HG02973 (cell line): ENCODE measurements around the gene TGIF2.
"Not testable (repeated sequence)": the region's sequence is repeated elsewhere in the genome, so short reads cannot be mapped to it uniquely, and the experiment has no call there.

ENCODE experiments used
- ATAC-seq: cut with Tn5 transposase; IDR thresholded peaks from one replicate; pipeline ENCODE4 v1.9.1; 2021; ENCODE audit warnings: moderate library complexity; ENCODE audit not compliant: unreplicated experiment

The TGIF2 gene

GRCh38 chr20:36611625-36612024 is 38.2 kb downstream of the TGIF2 start:
- ATAC-seq, result no peak

DNA sequence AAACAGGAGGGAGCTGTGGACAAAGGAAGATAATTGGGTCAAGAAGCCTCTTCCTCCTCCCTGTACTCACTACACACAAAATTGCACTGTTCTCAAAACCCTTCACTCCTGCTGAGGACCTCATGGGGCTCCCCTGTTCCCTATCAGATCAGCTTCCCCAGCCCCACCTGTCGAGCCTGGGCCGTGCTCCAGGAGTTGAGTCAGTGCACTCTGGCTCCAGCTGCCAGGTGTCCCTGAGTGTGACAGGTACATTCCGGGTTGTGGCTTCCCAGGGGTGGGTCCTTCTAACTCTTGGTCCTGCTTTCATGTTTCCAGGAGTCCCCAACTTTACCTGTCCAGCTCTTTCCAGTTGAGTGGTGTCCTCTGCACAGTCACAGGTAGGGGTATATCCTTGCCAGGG is 40.6 kb downstream of the TGIF2 start:
- ATAC-seq, result no peak

GRCh38 chr20:36614781-36615557 is 41.6 kb downstream of the TGIF2 start:
- no peak for ATAC-seq

DNA sequence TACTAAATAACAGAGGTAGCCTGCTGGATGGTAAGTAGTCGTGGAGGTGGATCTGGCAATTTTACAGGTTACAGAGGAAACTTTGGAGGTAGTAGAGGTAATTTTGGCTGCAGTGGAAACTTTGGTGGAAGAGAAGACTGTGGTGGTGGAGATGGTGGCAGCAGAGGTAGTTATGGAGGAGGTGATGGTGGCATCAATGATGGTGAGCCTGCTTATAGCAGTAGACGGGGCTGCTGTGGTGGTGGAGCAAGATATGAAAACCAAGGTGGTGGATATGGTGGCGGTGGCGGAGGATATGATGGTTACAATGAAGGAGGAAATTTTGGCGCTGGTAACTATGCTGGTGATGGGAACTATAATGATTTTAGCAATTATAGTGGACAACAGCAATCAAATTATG is 47.5 kb downstream of the TGIF2 start:
- no peak for ATAC-seq

DNA sequence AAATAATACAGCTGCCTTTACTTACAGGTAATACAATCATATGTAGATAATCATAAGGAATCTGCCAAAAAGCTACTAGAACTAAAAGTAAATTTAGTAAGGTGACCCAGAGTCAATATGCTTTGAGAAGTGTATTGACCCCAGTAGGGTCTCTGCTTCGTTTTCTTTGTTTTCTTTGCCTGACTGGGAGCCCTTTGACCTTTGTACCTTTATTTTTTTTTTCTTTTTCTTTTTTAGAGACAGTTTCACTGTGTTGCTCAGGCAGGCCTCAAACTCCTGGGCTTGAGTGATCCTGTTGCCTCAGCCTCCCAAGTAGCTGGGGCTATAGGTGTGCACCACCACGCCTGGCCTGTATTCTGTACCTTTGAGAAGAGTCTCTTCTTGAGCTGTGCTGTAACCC is 50.0 kb downstream of the TGIF2 start:
- ATAC-seq, result no peak

GRCh38 chr20:36624068-36624943 is 50.9 kb downstream of the TGIF2 start:
- no peak for ATAC-seq

DNA sequence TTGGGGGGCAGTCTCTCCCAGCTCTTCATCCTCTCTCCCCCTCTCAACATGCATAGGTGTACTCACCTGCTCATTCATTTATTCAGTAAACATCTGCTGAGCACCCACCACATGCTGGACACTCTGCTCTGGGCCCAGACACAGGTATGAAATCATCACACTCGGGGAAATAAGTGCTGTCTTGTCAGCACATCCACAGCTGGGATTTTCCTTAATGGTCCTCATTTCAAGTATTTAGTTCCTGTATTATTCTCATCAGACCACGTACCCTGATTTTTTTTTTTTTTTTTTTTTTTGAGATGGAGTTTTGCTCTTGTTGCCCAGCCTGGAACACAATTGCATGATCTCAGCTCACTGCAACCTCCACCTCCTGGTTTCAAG is 51.5 kb downstream of the TGIF2 start:
- no peak for ATAC-seq

DNA sequence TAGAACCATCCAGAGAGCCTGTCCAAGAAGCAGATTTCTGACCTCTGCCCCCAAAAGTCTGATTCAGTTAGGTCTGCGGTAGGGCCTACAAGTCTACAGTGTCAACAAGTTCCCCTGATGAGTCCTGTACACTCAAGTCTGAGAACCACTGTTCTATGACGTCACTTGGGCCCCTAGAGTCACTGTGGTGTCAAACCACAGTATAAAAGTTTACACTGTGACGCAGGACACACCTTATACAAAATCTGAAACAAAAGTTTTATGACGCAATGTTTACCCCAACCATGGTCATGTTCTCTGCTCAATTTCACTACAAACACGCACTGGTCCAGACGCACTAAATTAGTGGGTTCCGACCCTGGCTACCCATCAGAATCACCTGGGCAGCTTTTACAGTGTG is 54.7 kb downstream of the TGIF2 start:
- ATAC-seq, result no peak

GRCh38 chr20:36629719-36630681 is 56.6 kb downstream of the TGIF2 start:
- no peak for ATAC-seq

DNA sequence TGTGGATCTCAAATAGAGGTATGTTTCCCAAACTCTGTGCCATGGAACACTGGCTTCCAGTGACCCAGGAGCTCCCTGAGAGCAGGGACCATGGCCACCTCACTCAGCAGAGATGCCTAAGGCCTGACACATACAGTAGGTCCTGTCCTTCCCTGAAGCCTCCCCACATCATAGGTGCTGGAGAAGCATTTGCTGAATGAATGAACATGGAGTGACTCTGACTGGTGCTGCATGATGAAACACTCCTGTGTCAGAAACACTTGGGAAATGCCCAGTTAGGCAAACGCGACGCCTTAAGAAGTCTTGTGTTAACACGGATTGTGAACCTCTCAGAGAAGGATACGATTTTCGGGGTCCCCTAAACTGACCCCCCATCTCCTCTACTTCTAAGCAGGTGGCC is 58.2 kb downstream of the TGIF2 start:
- no peak for ATAC-seq

DNA sequence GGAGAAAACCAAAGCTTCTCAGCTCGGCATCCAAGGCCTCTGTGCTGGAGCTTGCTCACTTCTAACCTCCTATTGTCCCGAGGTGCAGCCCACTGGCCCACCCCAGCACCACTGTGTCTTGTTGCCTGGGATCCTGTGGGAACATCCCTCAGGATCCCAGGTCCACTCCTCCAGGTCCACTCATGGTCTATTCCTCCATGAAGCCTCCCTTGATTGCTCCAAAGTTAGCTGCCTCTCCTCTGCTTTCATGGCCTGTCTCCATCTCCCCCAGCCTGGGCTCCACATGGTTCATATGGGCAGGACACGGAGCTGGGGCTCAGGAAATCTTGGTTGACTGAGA is 58.7 kb downstream of the TGIF2 start:
- no peak for ATAC-seq

DNA sequence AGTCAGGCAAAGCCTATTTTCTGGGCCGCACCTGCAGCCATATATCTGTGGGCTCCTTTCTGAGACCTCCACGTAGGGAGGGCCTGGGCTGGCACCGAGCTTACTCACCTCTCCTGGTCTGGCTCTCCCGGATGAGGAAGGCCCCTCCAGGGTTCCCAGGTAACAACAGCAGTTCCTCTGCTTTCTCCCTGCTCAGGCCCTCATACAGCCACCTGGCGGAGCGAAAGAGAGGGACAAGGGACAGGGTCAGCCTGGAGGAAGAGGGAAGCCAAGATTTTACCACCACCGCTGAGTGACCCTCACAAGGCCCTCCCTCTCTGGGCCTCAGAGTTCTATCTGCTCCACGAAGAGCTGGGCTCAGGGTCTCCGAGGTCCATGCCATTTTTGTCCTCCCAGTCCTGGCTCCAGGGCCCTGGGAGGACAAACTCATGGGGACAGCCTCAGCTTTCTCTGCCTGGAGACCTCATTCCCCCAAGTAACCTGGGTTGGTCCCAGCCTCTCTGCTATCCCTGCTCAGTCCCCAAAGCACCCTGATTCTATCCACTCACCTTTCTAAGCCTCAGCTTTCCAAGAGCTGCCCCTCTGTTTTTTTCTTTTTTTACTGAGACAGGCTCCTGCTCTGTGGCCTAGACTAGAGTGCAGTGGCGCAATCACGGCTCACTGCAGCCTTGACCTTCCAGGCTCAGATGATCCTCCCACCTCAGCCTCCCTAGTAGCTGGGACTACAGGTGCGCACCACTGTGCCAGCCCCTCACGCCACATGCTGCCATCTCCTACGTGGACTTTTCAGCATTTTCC is 59.3 kb downstream of the TGIF2 start:
- no peak for ATAC-seq

- ATAC-seq, result no peak
Observed at GRCh38 chr20:36633285-36633772, 59.9 kb downstream of the TGIF2 start.

GRCh38 chr20:36634342-36634741 is 60.9 kb downstream of the TGIF2 start:
- ATAC-seq, result no peak

GRCh38 chr20:36638876-36639400 is 65.5 kb downstream of the TGIF2 start:
- ATAC-seq, result not testable (repeated sequence)

- ATAC-seq, result no peak
Observed at GRCh38 chr20:36641506-36641843, 68.1 kb downstream of the TGIF2 start.

- no peak for ATAC-seq
Observed at GRCh38 chr20:36642136-36642535, 68.7 kb downstream of the TGIF2 start.
